ENCODE results near the gene LARP4B.

- TF ChIP-seq CTCF (IDR thresholded peaks at IDR 0.05), result no peak
- no peak for TF ChIP-seq POLR2A (IDR thresholded peaks at IDR 0.05)
These were observed 60.8 kb downstream of the LARP4B start for GRCh38 chr10:870564-871166.
